ENCODE data around the gene COX4I2. TPM values are rescaled to one million over a fixed set of nuclear protein-coding genes. Genes with fewer than 3 reads are reported as not detected.

COX4I2 gene
- total and polyA plus RNA-seq, 2 of the 8 experiments (the other 6 are each of a cell fraction or from before 2014, with no cell fraction given) = 0.26 TPM; not detected in 1

- no peak for TF ChIP-seq GABPA (IDR thresholded peaks at IDR 0.05; ENCODE audit: borderline replicate concordance, insufficient read depth, low read length)
- no peak for TF ChIP-seq RFX5 (IDR thresholded peaks at IDR 0.05; ENCODE audit: borderline replicate concordance, low read depth, low read length)
- no peak for TF ChIP-seq RNF2 (IDR thresholded peaks at IDR 0.05; ENCODE audit: borderline replicate concordance, low read depth, low read length, missing control alignments, poor library complexity, severe bottlenecking)
- no peak for TF ChIP-seq SP4 (IDR thresholded peaks at IDR 0.05; ENCODE audit: low read length)
- no peak for TF ChIP-seq CHD1 (IDR thresholded peaks at IDR 0.05; ENCODE audit: low read depth, low read length)
- no peak for TF ChIP-seq BRCA1 (IDR thresholded peaks at IDR 0.05; ENCODE audit: low read depth, low read length)
Observed at GRCh38 chr20:31669876-31670275, 32.2 kb downstream of the COX4I2 start (continued).

All from H1 (cell line).